Naive thymus-derived CD8-positive, alpha-beta T cell (primary cell): Measurements from ENCODE around the gene TMCC1. TPM values are rescaled to one million over a fixed set of nuclear protein-coding genes. Genes with fewer than 3 reads are reported as not detected.
A peak's percentile ranks its signal among the peaks of the same experiment; 100 is the strongest.

Source experiments
- ATAC-seq, 2 donors: fragments of 150-1000 bp; cut with Tn5 transposase in 1 of 2; sonication (Bioruptor Pico), chemical (Tn5 transposase) in 1 of 2; 1 replicate in 1 of 2; 2 replicates in 1 of 2; pipeline ENCODE4 v1.10.0; 2021; ENCODE audit warnings: mild to moderate bottlenecking in 2 of 2, moderate library complexity in 2 of 2
- POLR2A ChIA-PET: fragments of 350-600 bp; sonication (Branson Sonifier 250); formaldehyde crosslinking; loops from one replicate; lab custom pipeline; 2021; ENCODE audit warnings: antibody characterized with exemption; lab: Charles Lee
- DNase-seq, 10 donors: peaks; one replicate each; pipeline versions ENCODE4 v3.0.0 to v3.0.0-alpha.2; 2020 to 2022
- H3K27ac Mint-ChIP-seq, 10 donors: one replicate each; pipeline ENCODE4 v1.8.0; 2020 to 2022; ENCODE audit warnings: mild to moderate bottlenecking in 10 of 10, mixed read lengths in 10 of 10, moderate library complexity in 4 of 10, inconsistent platforms in 1 of 10
- H3K27me3 Mint-ChIP-seq, 5 donors: one replicate each; pipeline ENCODE4 v1.8.0; 2021 to 2022; ENCODE audit warnings: mixed read lengths in 5 of 5
- H3K36me3 Mint-ChIP-seq, 3 donors: one replicate each; pipeline ENCODE4 v1.8.0; 2020 to 2022; ENCODE audit warnings: mixed read lengths in 3 of 3, mild to moderate bottlenecking in 2 of 3, inconsistent platforms in 1 of 3
- H3K4me1 Mint-ChIP-seq, 4 donors: one replicate each; pipeline ENCODE4 v1.8.0; 2021 to 2022; ENCODE audit warnings: mixed read lengths in 4 of 4
- H3K4me3 Mint-ChIP-seq, 10 donors: one replicate each; pipeline ENCODE4 v1.8.0; 2020 to 2022; ENCODE audit warnings: mild to moderate bottlenecking in 10 of 10, mixed read lengths in 10 of 10, moderate library complexity in 6 of 10, inconsistent platforms in 1 of 10
- H3K9me3 Mint-ChIP-seq, 9 donors: one replicate each; pipeline ENCODE4 v1.8.0; 2020 to 2022; ENCODE audit warnings: mixed read lengths in 9 of 9, mild to moderate bottlenecking in 3 of 9, inconsistent platforms in 1 of 9, moderate library complexity in 1 of 9
- polyA plus RNA-seq, 3 donors: library from polyadenylated mRNA; unstranded; fragments of 300-500 nt; fragmentation: Illumina TruSeq; gene quantifications; one replicate each; pipeline ENCODE4 v1.2.3, GENCODE V29; 2021
- total RNA-seq, 8 experiments: library from RNA in 2 of 8; stranded (reverse) in 2 of 8; gene quantifications; one replicate each; pipeline ENCODE4 v1.2.3 and lab custom pipeline; 2021 to 2026

Gene TMCC1
- total and polyA plus RNA-seq, 5 experiments from 2014 or later: 4.2 to 34.9 (median 6.3) TPM

GRCh38 chr3:129604767-129605166, 288.7 kb downstream of the TMCC1 start:
- no peaks in the 10 kb centered on the region for H3K9me3 Mint-ChIP-seq
- peak overlapping the region in 8 of 10 donors; percentile 22 to 94 (median 55) for H3K4me3 Mint-ChIP-seq
- no peak for DNase-seq
- H3K27ac Mint-ChIP-seq: peak overlapping the region in 3 of 10 donors; percentile 25 to 56 (median 50)
- no peaks in the 10 kb centered on the region for H3K36me3 Mint-ChIP-seq
- H3K27me3 Mint-ChIP-seq: peaks cover 9 to 33% (median 13%) of the 10 kb centered on the region in 5 donors
- H3K4me1 Mint-ChIP-seq: peaks cover 11 to 44% (median 20%) of the 10 kb centered on the region in 4 donors
- ATAC-seq: no peak
- POLR2A ChIA-PET: interaction anchor here (0.5 to 3.3 kb wide), 7 partner anchors 11 to 1142 kb away, joined by 3 to 24 read pairs (median 4); partner anchors contain the start of genes IFT122 and PIK3R4

DNA sequence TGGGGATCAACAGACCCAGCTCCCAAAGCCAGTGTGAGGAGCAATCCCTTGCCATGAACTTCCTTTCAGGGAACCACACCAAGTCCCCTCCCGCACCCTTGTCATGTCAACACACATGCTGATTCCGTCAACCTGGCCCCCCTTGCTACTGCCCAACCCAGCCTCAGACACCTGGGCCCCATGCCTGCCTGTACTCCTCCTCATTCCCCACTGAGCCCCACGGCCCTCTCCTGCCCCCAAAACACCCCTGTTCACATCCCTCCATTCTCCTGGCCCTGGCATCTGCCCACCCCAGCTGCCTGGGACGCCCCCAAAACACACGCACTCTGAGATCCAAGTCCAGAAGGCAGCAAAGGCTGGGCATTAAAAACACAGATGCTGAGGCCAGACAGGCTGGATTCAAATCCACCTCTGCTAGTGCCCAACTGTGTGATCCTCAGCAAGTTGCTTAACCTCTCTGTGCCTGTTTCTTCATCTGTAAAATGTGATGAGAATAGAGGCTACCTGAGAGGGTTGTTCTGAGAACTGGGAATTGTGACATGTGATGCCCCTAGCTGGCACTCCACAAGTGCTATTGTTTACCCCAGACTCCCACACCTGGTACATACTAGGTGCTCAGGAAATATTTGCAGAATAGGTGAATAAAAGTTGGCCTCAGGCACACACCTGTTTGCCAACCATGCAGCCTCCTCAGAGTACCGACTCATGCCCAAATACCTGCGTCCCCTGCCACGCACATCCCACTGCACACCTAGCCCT, 289.3 kb downstream of the TMCC1 start:
- H3K27me3 Mint-ChIP-seq: peaks cover 7 to 33% (median 13%) of the 10 kb centered on the region in 5 donors
- peaks cover 11 to 48% (median 20%) of the 10 kb centered on the region in 4 donors for H3K4me1 Mint-ChIP-seq
- POLR2A ChIA-PET: interaction anchor here (3.3 kb wide), 1 partner anchor 27 kb away, joined by 24 read pairs; no protein-coding TSS in a partner anchor
- DNase-seq (no peak), ATAC-seq (no peak)
- H3K4me3 Mint-ChIP-seq: peak overlapping the region in 8 of 10 donors; percentile 9 to 71 (median 51)
- H3K36me3 Mint-ChIP-seq: no peaks in the 10 kb centered on the region
- H3K9me3 Mint-ChIP-seq: no peaks in the 10 kb centered on the region
- H3K27ac Mint-ChIP-seq: peak overlapping the region in 2 of 10 donors; percentile 15 to 50

- Mint-ChIP-seq H3K4me1 (peaks cover 11 to 49% (median 18%) of the 10 kb centered on the region in 4 donors), H3K27ac (no peak overlapping the region), H3K9me3 (no peaks in the 10 kb centered on the region), H3K36me3 (no peaks in the 10 kb centered on the region), H3K27me3 (peaks cover 7 to 34% (median 13%) of the 10 kb centered on the region in 5 donors), H3K4me3 (peak overlapping the region in 3 of 10 donors; percentile 31 to 71 (median 62))
- POLR2A ChIA-PET: interaction anchor here (3.3 kb wide), 1 partner anchor 27 kb away, joined by 24 read pairs; no protein-coding TSS in a partner anchor
- ATAC-seq (no peak), DNase-seq (no peak)
Observed at GRCh38 chr3:129603561-129603942, 290.0 kb downstream of the TMCC1 start.

- peaks cover 11 to 50% (median 17%) of the 10 kb centered on the region in 4 donors for H3K4me1 Mint-ChIP-seq
- no peak for DNase-seq
- H3K36me3 Mint-ChIP-seq: no peaks in the 10 kb centered on the region
Observed at GRCh38 chr3:129602730-129603560, 290.6 kb downstream of the TMCC1 start.

GRCh38 chr3:129602309-129602708, 291.2 kb downstream of the TMCC1 start:
- peak overlapping the region in 1 of 10 donors; percentile 11 for H3K4me3 Mint-ChIP-seq
- ATAC-seq (no peak), DNase-seq (no peak)
- no peaks in the 10 kb centered on the region for H3K9me3 Mint-ChIP-seq
- peaks cover 10 to 49% (median 15%) of the 10 kb centered on the region in 4 donors for H3K4me1 Mint-ChIP-seq
- peak overlapping the region in 3 of 10 donors; percentile 0 to 57 (median 22) for H3K27ac Mint-ChIP-seq
- peaks cover 7 to 41% (median 14%) of the 10 kb centered on the region in 5 donors for H3K27me3 Mint-ChIP-seq
- POLR2A ChIA-PET: no interaction called here
- H3K36me3 Mint-ChIP-seq: no peaks in the 10 kb centered on the region

More at GRCh38 chr3:129602730-129603560, 290.6 kb downstream of the TMCC1 start:
- H3K27ac Mint-ChIP-seq: peak overlapping the region in 3 of 10 donors; percentile 0 to 57 (median 22)
- peaks cover 7 to 40% (median 14%) of the 10 kb centered on the region in 5 donors for H3K27me3 Mint-ChIP-seq
- no peaks in the 10 kb centered on the region for H3K9me3 Mint-ChIP-seq
- ATAC-seq: no peak
- H3K4me3 Mint-ChIP-seq: peak overlapping the region in 1 of 10 donors; percentile 71
- POLR2A ChIA-PET: interaction anchor here (3.3 kb wide), 1 partner anchor 26 kb away, joined by 24 read pairs; no protein-coding TSS in a partner anchor

DNA sequence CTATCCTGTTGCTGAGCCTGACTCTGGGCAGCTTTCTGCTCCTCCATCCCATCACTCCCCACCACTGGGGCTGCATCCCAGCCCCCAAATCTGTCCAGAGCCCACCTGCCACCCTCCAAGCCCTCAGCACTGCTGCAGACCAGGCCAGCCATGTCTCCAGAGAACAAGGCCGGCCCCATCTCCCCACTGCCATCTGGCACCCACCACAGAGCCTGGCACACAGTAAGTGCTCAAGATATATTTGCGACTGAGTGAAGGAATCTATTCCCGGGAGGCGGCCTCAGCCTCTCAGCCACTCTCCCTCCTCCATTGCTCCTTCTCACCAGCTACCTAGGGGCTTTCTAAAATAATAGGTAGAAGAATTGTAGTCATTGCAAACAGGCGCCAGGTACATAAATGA, 291.8 kb downstream of the TMCC1 start:
- Mint-ChIP-seq H3K27me3 (peaks cover 7 to 35% (median 14%) of the 10 kb centered on the region in 5 donors), H3K9me3 (no peaks in the 10 kb centered on the region), H3K4me3 (no peak overlapping the region), H3K36me3 (no peaks in the 10 kb centered on the region), H3K27ac (peak overlapping the region in 1 of 10 donors; percentile 48), H3K4me1 (peaks cover 6 to 47% (median 11%) of the 10 kb centered on the region in 4 donors)
- ATAC-seq (no peak), DNase-seq (no peak)
- POLR2A ChIA-PET: no interaction called here

DNA sequence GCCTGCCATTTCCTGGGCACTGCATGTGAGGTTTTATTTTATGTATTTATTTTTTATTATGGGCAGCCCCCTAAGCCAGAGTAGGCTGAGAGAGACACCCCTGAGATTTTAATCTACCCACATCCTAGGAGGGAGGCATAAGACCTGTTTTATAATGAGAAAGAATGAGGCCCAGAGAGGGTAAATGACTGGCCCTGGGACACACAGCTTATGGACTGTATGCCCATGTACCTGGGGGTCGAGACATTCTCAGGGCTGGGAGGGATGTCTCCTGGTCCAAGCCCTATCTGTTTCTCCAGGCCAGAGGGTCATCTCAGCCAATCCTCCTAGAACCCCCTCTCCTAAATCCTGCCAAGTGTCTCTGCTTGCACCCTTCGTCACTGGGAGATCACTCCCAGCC, 293.2 kb downstream of the TMCC1 start:
- peaks cover 5 to 29% (median 11%) of the 10 kb centered on the region in 5 donors for H3K27me3 Mint-ChIP-seq
- DNase-seq (no peak), ATAC-seq (no peak)
- H3K4me1 Mint-ChIP-seq: peaks cover 1 to 51% (median 8%) of the 10 kb centered on the region in 4 donors
- H3K27ac Mint-ChIP-seq: peak overlapping the region in 1 of 10 donors; percentile 51
- no peaks in the 10 kb centered on the region for H3K36me3 Mint-ChIP-seq
- peak overlapping the region in 1 of 10 donors; percentile 19 for H3K4me3 Mint-ChIP-seq
- no peaks in the 10 kb centered on the region for H3K9me3 Mint-ChIP-seq
- POLR2A ChIA-PET: interaction anchor here (1.1 to 1.3 kb wide), 2 partner anchors 23 to 48 kb away, joined by 3 to 4 read pairs; no protein-coding TSS in a partner anchor

- peaks cover 7 to 57% (median 9%) of the 10 kb centered on the region in 4 donors for H3K4me1 Mint-ChIP-seq
- POLR2A ChIA-PET: interaction anchor here (0.6 to 1.3 kb wide), 4 partner anchors 9 to 120 kb away, joined by 3 to 4 read pairs (median 4); no protein-coding TSS in a partner anchor
- H3K9me3 Mint-ChIP-seq: no peaks in the 10 kb centered on the region
- ATAC-seq: no peak
- H3K4me3 Mint-ChIP-seq: no peak overlapping the region
- H3K36me3 Mint-ChIP-seq: no peaks in the 10 kb centered on the region
- DNase-seq: no peak
- H3K27ac Mint-ChIP-seq: no peak overlapping the region
- H3K27me3 Mint-ChIP-seq: peaks cover 3 to 25% (median 10%) of the 10 kb centered on the region in 5 donors
Observed at GRCh38 chr3:129599607-129600006, 293.9 kb downstream of the TMCC1 start.

DNA sequence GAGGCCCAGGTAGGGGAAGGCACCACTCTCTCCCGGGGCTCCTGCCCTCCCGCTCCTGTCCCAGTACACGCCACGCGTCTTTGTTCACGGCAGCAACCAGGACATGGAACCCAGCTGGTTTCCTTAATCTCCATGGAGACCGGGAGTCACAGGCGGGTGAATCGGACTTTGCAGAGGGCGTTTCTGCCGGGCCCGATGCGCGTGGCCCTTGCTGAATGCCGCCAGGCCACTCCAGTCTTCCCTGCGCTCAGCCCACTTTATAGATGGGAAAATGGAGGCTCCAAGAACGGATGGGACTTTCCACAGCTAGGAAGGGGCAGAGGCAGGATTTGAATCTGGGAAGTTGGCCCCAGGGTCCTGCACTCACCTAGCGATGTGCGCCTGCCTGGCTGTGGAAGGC, 294.4 kb downstream of the TMCC1 start:
- peaks cover 2 to 19% (median 6%) of the 10 kb centered on the region in 5 donors for H3K27me3 Mint-ChIP-seq
- H3K4me3 Mint-ChIP-seq: no peak overlapping the region

DNA sequence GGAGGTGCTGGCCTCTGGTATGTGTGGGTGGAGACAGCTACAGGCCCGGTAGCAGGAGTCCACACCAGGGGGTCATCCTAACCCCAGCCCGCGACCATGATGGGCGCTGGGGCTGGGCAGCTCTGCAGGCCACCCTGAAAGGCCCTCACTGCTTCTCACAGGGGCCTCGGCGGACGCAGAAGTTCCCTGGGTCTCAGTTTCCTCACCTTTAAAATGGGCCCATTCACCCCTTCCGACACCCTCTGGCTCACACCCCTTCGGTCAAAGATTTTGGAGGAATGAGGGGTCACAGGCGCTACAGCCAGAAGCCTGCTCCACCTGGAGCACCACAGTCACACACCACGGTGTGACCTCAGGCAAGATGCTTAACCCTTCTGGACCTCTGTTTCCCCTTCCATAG, 295.0 kb downstream of the TMCC1 start:
- H3K27ac Mint-ChIP-seq: peak overlapping the region in 2 of 10 donors; percentile 35 to 37
- POLR2A ChIA-PET: interaction anchor here (0.6 to 1.2 kb wide), 3 partner anchors 8 to 434 kb away, joined by 3 to 4 read pairs (median 4); no protein-coding TSS in a partner anchor
- peaks cover 0 to 14% (median 6%) of the 10 kb centered on the region in 5 donors for H3K27me3 Mint-ChIP-seq
- no peak for ATAC-seq
- no peaks in the 10 kb centered on the region for H3K9me3 Mint-ChIP-seq
- DNase-seq: no peak
- H3K4me1 Mint-ChIP-seq: peaks cover 12 to 57% (median 19%) of the 10 kb centered on the region in 4 donors
- peak overlapping the region in 1 of 10 donors; percentile 41 for H3K4me3 Mint-ChIP-seq
- no peaks in the 10 kb centered on the region for H3K36me3 Mint-ChIP-seq

More for the DNA sequence above, 294.4 kb downstream of the TMCC1 start:
- DNase-seq (no peak), ATAC-seq (no peak)
- H3K9me3 Mint-ChIP-seq: no peaks in the 10 kb centered on the region
- no peak overlapping the region for H3K27ac Mint-ChIP-seq
- peaks cover 9 to 57% (median 13%) of the 10 kb centered on the region in 4 donors for H3K4me1 Mint-ChIP-seq
- POLR2A ChIA-PET: interaction anchor here (0.6 to 1.3 kb wide), 5 partner anchors 9 to 120 kb away, joined by 3 to 4 read pairs (median 4); no protein-coding TSS in a partner anchor
- H3K36me3 Mint-ChIP-seq: no peaks in the 10 kb centered on the region

DNA sequence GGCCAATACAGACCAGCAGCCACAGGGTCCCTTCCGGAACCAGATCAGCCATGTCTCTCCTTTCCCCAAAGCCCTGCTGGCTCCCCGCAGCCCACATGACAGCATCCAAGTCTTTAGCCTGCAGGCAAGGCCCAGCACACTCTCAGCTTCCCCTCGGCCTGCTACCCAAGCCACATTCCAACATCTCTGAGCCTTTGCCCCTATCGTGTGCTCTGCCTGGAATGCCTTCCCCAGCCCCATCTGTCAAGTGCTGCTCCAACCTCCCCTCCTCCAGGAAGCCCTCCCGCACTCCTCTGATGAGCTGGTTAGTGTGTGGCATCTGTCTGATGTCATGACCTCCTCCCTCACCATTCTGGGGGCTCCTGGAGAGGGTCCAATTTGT, 295.5 kb downstream of the TMCC1 start:
- H3K36me3 Mint-ChIP-seq: no peaks in the 10 kb centered on the region
- no peaks in the 10 kb centered on the region for H3K9me3 Mint-ChIP-seq
- H3K27ac Mint-ChIP-seq: peak overlapping the region in 2 of 10 donors; percentile 37 to 63

More for the DNA sequence above, 295.5 kb downstream of the TMCC1 start:
- no peak for DNase-seq
- ATAC-seq: no peak
- H3K4me1 Mint-ChIP-seq: peaks cover 15 to 61% (median 24%) of the 10 kb centered on the region in 4 donors
- H3K27me3 Mint-ChIP-seq: peaks cover 0 to 11% (median 6%) of the 10 kb centered on the region in 5 donors
- H3K4me3 Mint-ChIP-seq: peak overlapping the region in 1 of 10 donors; percentile 41
- POLR2A ChIA-PET: interaction anchor here (0.6 to 1.2 kb wide), 2 partner anchors 10 to 433 kb away, joined by 4 read pairs; no protein-coding TSS in a partner anchor
